A549 (cell line): ENCODE data around the gene FBXL7. TPM values are rescaled to one million over a fixed set of nuclear protein-coding genes. Genes with fewer than 3 reads are reported as not detected.

ENCODE experiments used
- ATAC-seq, 2 experiments: fragments of 200-7000 bp in 1 of 2; fragments of >200 bp in 1 of 2; cut with Nextera tagmentation in 1 of 2; cut with Tn5 transposase in 1 of 2; 3 replicates each; pipeline versions ENCODE4 v1.8.0 to v1.9.1; 2018 to 2020; ENCODE audit warnings: mild to moderate bottlenecking in 1 of 2, moderate library complexity in 1 of 2
- CTCF ChIA-PET: fragments of 300-600 bp; sonication (Branson Sonifier 250); formaldehyde crosslinking; extraction: SDS; loops from one replicate; lab custom pipeline; 2021; ENCODE audit warnings: antibody characterized with exemption, inconsistent platforms; lab: Yijun Ruan, JAX
- POLR2A ChIA-PET: fragments of 350-600 bp; formaldehyde crosslinking; extraction: SDS; loops from one replicate; lab custom pipeline; 2021; ENCODE audit warnings: antibody characterized with exemption, inconsistent platforms; lab: Yijun Ruan, JAX
- DNase-seq, 2 experiments: peaks; one replicate each; pipeline versions ENCODE4 v3.0.0 to v3.0.0-alpha.2; 2011 to 2016; ENCODE audit warnings: low read depth in 1 of 2, low spot score in 1 of 2
- FAIRE-seq: peaks from 2 replicates; lab custom pipeline; 2011; peaks lifted over from hg19 to GRCh38; lab: Jason Lieb, UNC
- H3K27ac ChIP-seq, 2 experiments: fragments of >200 bp; sonication (Bioruptor Twin); formaldehyde crosslinking; 3 replicates each; pipeline ENCODE4 v1.5.1; 2016 to 2017
- H3K4me1 ChIP-seq: fragments of >200 bp; sonication (Bioruptor Twin); formaldehyde crosslinking; 3 replicates; pipeline ENCODE4 v1.6.1; 2016
- H3K4me2 ChIP-seq: fragments of >200 bp; sonication (Bioruptor Twin); formaldehyde crosslinking; 3 replicates; pipeline ENCODE4 v1.6.1; 2016
- H3K4me3 ChIP-seq: fragments of >200 bp; sonication (Bioruptor Twin); formaldehyde crosslinking; 3 replicates; pipeline ENCODE4 v1.5.1; 2016
- H3K9me3 ChIP-seq: fragments of >200 bp; sonication (Bioruptor Twin); formaldehyde crosslinking; 3 replicates; pipeline ENCODE4 v1.6.1; 2016
- BHLHE40 ChIP-seq: IDR thresholded peaks from 2 replicates; pipeline ENCODE4 v1.6.1; 2012; ENCODE audit warnings: low read depth, low read length, inconsistent platforms
- CBX2 ChIP-seq: fragments of 200-600 bp; sonication (generic); IDR thresholded peaks from 2 replicates; pipeline ENCODE4 v1.6.1; 2016; ENCODE audit warnings: low read depth, mild to moderate bottlenecking, borderline replicate concordance
- CHD2 ChIP-seq: fragments of 150-350 bp; IDR thresholded peaks from 2 replicates; pipeline ENCODE4 v1.6.1; 2014; ENCODE audit warnings: low read length; ENCODE audit not compliant: partially characterized antibody
- CHD4 ChIP-seq: fragments of 200-600 bp; sonication (generic); IDR thresholded peaks from 2 replicates; pipeline ENCODE4 v1.6.1; 2016; ENCODE audit warnings: antibody characterized with exemption, mild to moderate bottlenecking, borderline replicate concordance
- ESRRA ChIP-seq: fragments of 150-350 bp; IDR thresholded peaks from 2 replicates; pipeline ENCODE4 v1.6.1; 2014; ENCODE audit warnings: mild to moderate bottlenecking, low read length, borderline replicate concordance
- FOSL2 ChIP-seq, 2 experiments: fragments of 450-650 bp in 1 of 2; fragments of >200 bp in 1 of 2; sonication (Bioruptor Twin) in 1 of 2; formaldehyde crosslinking; IDR thresholded peaks; 2 replicates each; pipeline versions ENCODE4 v1.5.0 to v1.6.1; 2016 to 2020; ENCODE audit warnings: mild to moderate bottlenecking in 1 of 2, moderate library complexity in 1 of 2
- HDAC2 ChIP-seq: fragments of 200-600 bp; sonication (generic); IDR thresholded peaks from 2 replicates; pipeline ENCODE4 v1.6.1; 2016
- HOXB13 ChIP-seq: fragments of 250-450 bp; sonication (Bioruptor Pico); IDR thresholded peaks from 2 replicates; pipeline ENCODE4 v1.5.0; 2020; ENCODE audit warnings: low read depth, mild to moderate bottlenecking, moderate library complexity
- PHF8 ChIP-seq: fragments of 200-600 bp; sonication (generic); IDR thresholded peaks from 2 replicates; pipeline ENCODE4 v1.6.1; 2016; ENCODE audit warnings: low read depth, mild to moderate bottlenecking, antibody characterized with exemption, moderate library complexity, borderline replicate concordance
- POLR2A ChIP-seq: IDR thresholded peaks from 2 replicates; pipeline ENCODE4 v1.6.1; 2012; ENCODE audit warnings: mild to moderate bottlenecking, low read length
- SMC3 ChIP-seq: fragments of >200 bp; sonication (Bioruptor Twin); formaldehyde crosslinking; IDR thresholded peaks from 3 replicates; pipeline ENCODE4 v1.6.1; 2018; ENCODE audit warnings: inconsistent platforms
- WGBS: methylation state at CpG from one replicate; pipeline ENCODE4 v1.1.6; 2017; ENCODE audit errors: missing lambda C conversion rate; 5-methylcytosine and 5-hydroxymethylcytosine counted together
- polyA plus RNA-seq, 4 experiments: library from polyadenylated mRNA; depleted of rRNA in 3 of 4; stranded (reverse); fragments of >200 nt; fragmentation: RNase III in 1 of 4; extraction: RNeasy Plus Mini Kit Qiagen cat#74134 plus additional on column Dnase treatment in 1 of 4; gene quantifications; 2 replicates in 3 of 4; 3 replicates in 1 of 4; pipeline ENCODE4 v1.2.3, GENCODE V29; 2011 to 2017
- TF ChIP-seq, protein P1 (sequence below): fragments of >200 bp; sonication (Bioruptor Twin); formaldehyde crosslinking; IDR thresholded peaks from 3 replicates; pipeline ENCODE4 v1.6.1; 2016
- TF ChIP-seq, protein P2 (sequence below): fragments of 250-450 bp; sonication (Bioruptor Pico); IDR thresholded peaks from 2 replicates; pipeline ENCODE4 v1.5.0; 2021; ENCODE audit warnings: mild to moderate bottlenecking, moderate library complexity, borderline replicate concordance
- TF ChIP-seq, protein P3 (sequence below): fragments of 200-600 bp; sonication (generic); IDR thresholded peaks from 2 replicates; pipeline ENCODE4 v1.6.1; 2016; ENCODE audit warnings: antibody characterized with exemption, mild to moderate bottlenecking, moderate library complexity
- TF ChIP-seq, protein P4 (sequence below): IDR thresholded peaks from 2 replicates; pipeline ENCODE4 v1.6.1; 2012; ENCODE audit warnings: low read depth, borderline replicate concordance

Gene FBXL7
- polyA plus RNA-seq, 2 of the 4 experiments (the other 2 are of a cell fraction), result 0.90 to 1.7 TPM

DNA sequence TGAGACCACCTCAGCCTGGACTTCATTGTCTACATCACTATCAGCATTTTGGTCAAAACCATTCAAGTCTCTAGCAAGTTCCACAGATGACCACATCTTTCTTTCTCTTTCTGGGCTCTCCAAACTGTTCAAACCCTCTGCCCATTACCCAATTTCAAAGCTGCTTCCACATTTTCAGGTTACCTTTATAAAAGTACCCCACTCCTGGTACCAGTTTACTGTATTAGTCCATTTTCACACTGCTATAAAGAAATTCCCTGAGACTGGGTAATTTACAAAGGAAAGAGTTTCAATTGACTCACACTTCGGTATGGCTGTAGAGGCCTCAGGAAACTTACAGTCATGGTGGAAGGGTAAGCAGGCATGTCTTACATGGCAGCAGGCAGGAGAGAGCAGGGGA lies 84.5 kb downstream of the FBXL7 start:
- FAIRE-seq (no peak), ATAC-seq (no peak), DNase-seq (no peak)
- Histone ChIP-seq H3K27ac (no peak overlapping the region), H3K4me3 (no peak overlapping the region), H3K4me1 (no peaks in the 10 kb centered on the region), H3K4me2 (no peak overlapping the region), H3K9me3 (peaks cover 8% of the 10 kb centered on the region; the same call in 2 of the 3 replicates)
- WGBS, result 8% methylated on average over 1 of the region's 1 CpG
- CTCF ChIA-PET, result no interaction called here
- TF ChIP-seq SMC3 (no peak), CBX2 (no peak), HDAC2 (no peak), CHD4 (no peak), PHF8 (no peak), ESRRA (no peak), CHD2 (no peak)
- TF ChIP-seq, protein P1, sequence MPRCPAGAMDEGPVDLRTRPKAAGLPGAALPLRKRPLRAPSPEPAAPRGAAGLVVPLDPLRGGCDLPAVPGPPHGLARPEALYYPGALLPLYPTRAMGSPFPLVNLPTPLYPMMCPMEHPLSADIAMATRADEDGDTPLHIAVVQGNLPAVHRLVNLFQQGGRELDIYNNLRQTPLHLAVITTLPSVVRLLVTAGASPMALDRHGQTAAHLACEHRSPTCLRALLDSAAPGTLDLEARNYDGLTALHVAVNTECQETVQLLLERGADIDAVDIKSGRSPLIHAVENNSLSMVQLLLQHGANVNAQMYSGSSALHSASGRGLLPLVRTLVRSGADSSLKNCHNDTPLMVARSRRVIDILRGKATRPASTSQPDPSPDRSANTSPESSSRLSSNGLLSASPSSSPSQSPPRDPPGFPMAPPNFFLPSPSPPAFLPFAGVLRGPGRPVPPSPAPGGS, result no peak
- TF ChIP-seq, protein P2, sequence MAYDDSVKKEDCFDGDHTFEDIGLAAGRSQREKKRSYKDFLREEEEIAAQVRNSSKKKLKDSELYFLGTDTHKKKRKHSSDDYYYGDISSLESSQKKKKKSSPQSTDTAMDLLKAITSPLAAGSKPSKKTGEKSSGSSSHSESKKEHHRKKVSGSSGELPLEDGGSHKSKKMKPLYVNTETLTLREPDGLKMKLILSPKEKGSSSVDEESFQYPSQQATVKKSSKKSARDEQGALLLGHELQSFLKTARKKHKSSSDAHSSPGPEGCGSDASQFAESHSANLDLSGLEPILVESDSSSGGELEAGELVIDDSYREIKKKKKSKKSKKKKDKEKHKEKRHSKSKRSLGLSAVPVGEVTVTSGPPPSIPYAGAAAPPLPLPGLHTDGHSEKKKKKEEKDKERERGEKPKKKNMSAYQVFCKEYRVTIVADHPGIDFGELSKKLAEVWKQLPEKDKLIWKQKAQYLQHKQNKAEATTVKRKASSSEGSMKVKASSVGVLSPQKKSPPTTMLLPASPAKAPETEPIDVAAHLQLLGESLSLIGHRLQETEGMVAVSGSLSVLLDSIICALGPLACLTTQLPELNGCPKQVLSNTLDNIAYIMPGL (CRISPR knock-in tag), result no peak
- TF ChIP-seq, protein P3, sequence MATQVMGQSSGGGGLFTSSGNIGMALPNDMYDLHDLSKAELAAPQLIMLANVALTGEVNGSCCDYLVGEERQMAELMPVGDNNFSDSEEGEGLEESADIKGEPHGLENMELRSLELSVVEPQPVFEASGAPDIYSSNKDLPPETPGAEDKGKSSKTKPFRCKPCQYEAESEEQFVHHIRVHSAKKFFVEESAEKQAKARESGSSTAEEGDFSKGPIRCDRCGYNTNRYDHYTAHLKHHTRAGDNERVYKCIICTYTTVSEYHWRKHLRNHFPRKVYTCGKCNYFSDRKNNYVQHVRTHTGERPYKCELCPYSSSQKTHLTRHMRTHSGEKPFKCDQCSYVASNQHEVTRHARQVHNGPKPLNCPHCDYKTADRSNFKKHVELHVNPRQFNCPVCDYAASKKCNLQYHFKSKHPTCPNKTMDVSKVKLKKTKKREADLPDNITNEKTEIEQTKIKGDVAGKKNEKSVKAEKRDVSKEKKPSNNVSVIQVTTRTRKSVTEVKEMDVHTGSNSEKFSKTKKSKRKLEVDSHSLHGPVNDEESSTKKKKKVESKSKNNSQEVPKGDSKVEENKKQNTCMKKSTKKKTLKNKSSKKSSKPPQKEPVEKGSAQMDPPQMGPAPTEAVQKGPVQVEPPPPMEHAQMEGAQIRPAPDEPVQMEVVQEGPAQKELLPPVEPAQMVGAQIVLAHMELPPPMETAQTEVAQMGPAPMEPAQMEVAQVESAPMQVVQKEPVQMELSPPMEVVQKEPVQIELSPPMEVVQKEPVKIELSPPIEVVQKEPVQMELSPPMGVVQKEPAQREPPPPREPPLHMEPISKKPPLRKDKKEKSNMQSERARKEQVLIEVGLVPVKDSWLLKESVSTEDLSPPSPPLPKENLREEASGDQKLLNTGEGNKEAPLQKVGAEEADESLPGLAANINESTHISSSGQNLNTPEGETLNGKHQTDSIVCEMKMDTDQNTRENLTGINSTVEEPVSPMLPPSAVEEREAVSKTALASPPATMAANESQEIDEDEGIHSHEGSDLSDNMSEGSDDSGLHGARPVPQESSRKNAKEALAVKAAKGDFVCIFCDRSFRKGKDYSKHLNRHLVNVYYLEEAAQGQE, result no peak
- POLR2A ChIA-PET, result no interaction called here

DNA sequence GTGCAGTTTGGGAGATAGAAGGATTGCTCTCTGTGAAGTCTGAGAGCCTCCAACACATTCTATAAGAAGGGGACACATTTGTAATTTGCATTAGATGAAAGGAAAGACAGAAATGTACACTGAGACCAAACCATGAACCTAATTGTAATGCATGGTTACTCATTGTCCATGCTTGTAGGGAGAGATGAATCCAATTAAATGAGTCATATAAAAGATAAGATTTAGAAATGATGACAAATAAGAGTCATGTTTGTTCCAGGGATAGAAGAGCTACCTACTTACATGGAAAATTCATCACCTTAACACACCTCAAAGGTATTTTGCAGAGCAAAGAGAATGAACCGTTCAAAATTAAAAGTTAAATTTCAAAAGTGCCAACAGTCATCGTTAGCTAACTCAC lies 85.1 kb downstream of the FBXL7 start:
- Histone ChIP-seq H3K4me1 (no peaks in the 10 kb centered on the region), H3K4me2 (no peak overlapping the region), H3K4me3 (no peak overlapping the region), H3K9me3 (peaks cover 8% of the 10 kb centered on the region; the same call in 2 of the 3 replicates), H3K27ac (no peak overlapping the region)
- no peak for FAIRE-seq
- CTCF ChIA-PET, result interaction anchor here (1.3 kb wide), 1 partner anchor 14 kb away, joined by 4 read pairs; no protein-coding TSS in a partner anchor
- POLR2A ChIA-PET, result no interaction called here
- no peak for DNase-seq
- WGBS, result 32% methylated on average over 2 of the region's 2 CpGs
- TF ChIP-seq HOXB13 (no peak), POLR2A (no peak), FOSL2 (IDR thresholded peaks at IDR 0.05) (no peak), FOSL2 (CRISPR knock-in tag; IDR thresholded peaks at IDR 0.05) (peak; percentile 22; the same call in 1 of the 2 replicates)
- TF ChIP-seq, protein P4, sequence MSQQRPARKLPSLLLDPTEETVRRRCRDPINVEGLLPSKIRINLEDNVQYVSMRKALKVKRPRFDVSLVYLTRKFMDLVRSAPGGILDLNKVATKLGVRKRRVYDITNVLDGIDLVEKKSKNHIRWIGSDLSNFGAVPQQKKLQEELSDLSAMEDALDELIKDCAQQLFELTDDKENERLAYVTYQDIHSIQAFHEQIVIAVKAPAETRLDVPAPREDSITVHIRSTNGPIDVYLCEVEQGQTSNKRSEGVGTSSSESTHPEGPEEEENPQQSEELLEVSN, result no peak
- no peak for ATAC-seq

DNA sequence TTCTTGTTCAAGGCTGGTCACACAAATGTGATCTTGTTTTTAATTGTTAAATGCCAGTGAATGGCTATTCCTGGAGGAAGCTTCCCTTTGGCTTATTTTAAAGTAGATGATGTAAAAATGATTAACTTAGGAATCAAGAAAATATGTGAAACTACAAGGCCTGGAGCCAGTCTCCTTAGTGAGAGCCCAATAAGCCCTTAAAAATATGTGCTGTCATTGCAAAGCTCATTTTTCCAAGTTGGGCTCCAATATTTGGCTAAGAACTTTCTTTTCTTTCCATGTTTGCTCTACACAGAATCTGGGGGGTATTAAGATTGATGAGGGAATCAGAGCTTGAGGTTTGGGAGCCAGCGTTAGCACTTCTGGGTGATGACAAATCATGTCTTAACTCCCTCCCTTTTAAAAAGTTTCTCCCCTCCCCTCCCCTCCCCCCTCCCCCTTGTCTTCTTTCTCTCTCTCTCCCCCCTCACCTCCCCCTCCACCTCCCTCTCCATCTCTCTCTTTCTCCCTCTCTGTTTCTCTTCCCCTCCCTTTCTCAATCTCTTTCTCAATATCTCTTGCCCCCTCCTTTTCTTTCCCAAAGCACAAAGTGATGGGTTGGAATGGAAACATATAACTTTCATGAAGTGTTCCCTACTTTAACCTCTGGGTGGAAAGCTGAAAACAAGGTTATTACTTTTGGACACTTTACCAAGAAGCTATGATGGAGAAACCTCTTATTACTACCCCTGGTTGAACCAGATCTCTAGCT lies 86.0 kb downstream of the FBXL7 start:
- H3K4me1 ChIP-seq, result no peaks in the 10 kb centered on the region
- POLR2A ChIA-PET, result no interaction called here
- 95% methylated on average over 1 of the region's 1 CpG for WGBS
- no peak overlapping the region for H3K4me3 ChIP-seq
- no peak for TF ChIP-seq SMC3
- no peak for TF ChIP-seq CBX2
- no peak for TF ChIP-seq BHLHE40
- peaks cover 8% of the 10 kb centered on the region; the same call in 2 of the 3 replicates for H3K9me3 ChIP-seq
- no peak overlapping the region for H3K4me2 ChIP-seq
- CTCF ChIA-PET, result interaction anchor here (1.3 kb wide), 1 partner anchor 13 kb away, joined by 4 read pairs; no protein-coding TSS in a partner anchor
- ATAC-seq (no peak), DNase-seq (no peak), FAIRE-seq (no peak)
- no peak overlapping the region for H3K27ac ChIP-seq
